LNCAP (cell line): Measurements from ENCODE around the gene RETN.

Source experiments
- TF ChIP-seq, protein P1 (sequence below): fragments of 450-650 bp; IDR thresholded peaks from 2 replicates; pipeline ENCODE4 v1.5.1; 2017; ENCODE audit warnings: mild to moderate bottlenecking

Gene RETN

DNA sequence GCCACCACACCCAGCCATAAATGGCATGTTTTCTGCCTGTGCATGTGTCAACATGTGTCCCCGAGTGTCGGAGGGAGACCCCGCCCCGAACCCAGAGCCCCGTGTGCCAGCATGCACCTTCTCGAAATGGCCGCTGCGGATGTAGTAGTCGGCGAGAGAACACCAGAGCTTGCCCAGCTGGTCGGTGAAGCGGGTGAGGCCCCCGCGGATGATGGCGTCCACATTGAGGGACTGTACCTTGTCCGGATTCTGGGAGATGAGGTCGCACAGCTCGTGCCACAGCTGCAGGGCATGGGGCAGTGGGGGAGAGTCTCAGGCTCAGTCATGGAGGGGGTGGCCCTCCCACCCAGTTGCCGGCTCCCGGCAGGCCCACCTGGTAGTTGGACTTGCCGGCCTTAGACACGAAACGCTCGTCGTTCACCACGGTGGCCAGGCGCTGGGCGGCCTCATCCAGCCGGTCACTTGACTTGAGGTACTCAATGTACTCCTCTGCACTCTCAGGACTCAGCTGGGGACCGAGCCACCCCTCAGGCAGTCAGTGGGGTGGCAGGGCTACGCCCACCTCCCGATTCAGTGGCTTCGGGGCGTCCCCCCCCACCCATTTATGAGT lies 43.0 kb upstream of the RETN start:
- TF ChIP-seq, protein P1, sequence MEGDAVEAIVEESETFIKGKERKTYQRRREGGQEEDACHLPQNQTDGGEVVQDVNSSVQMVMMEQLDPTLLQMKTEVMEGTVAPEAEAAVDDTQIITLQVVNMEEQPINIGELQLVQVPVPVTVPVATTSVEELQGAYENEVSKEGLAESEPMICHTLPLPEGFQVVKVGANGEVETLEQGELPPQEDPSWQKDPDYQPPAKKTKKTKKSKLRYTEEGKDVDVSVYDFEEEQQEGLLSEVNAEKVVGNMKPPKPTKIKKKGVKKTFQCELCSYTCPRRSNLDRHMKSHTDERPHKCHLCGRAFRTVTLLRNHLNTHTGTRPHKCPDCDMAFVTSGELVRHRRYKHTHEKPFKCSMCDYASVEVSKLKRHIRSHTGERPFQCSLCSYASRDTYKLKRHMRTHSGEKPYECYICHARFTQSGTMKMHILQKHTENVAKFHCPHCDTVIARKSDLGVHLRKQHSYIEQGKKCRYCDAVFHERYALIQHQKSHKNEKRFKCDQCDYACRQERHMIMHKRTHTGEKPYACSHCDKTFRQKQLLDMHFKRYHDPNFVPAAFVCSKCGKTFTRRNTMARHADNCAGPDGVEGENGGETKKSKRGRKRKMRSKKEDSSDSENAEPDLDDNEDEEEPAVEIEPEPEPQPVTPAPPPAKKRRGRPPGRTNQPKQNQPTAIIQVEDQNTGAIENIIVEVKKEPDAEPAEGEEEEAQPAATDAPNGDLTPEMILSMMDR: no peak

DNA sequence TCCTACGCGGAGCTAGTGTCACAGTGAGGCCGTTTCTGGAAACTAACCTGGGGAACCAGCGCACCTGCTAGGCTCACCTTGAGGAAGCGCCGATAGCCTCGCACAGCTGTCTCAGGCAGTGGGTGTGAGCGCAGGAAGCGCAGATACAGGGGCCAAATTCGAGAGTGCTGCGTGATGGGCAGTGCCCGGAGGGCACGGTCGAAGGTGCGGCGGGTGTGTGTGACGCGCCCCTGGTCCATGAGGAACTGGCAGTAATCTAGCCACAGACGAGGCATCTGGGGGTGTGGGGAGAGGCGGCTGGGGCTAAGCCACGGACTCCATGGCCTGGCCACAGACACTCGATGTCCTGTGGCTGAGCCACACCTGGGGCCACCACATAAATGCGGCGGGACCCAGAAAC lies 41.7 kb upstream of the RETN start:
- TF ChIP-seq, protein P1: no peak

DNA sequence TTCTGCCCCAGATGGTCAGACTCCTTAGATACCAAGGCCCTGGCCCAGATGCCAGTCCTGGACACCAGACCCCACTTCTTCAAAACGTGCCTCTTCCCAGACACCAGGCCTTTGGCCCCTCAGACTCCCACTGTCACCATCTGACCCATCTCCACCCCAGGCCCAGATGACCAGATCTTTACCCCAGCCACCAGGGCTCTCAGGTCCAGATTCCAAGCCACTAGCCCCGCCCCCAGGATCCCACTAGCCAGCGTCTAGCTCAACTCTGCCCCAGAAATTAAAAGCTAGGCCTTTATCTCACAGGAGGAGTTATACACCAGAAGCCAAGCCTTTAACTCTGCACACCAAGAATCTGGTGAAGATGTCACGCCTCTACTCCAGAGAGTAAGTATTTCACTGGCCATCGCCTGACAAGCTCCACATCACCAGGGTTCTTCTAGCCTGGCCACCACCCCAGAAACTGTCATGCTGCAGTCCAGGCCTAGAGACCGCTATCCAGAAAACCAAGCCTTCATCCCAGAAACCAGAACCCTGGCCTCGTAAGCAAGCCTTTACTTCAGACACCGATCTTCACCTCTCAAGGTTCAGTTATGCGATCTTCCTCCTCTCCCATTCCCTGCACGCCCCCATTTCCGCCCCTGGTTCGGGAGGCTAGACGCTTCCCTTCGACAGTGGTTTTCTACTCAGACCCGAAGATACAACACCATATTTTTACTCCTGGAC lies 40.1 kb upstream of the RETN start:
- TF ChIP-seq, protein P1: no peak

DNA sequence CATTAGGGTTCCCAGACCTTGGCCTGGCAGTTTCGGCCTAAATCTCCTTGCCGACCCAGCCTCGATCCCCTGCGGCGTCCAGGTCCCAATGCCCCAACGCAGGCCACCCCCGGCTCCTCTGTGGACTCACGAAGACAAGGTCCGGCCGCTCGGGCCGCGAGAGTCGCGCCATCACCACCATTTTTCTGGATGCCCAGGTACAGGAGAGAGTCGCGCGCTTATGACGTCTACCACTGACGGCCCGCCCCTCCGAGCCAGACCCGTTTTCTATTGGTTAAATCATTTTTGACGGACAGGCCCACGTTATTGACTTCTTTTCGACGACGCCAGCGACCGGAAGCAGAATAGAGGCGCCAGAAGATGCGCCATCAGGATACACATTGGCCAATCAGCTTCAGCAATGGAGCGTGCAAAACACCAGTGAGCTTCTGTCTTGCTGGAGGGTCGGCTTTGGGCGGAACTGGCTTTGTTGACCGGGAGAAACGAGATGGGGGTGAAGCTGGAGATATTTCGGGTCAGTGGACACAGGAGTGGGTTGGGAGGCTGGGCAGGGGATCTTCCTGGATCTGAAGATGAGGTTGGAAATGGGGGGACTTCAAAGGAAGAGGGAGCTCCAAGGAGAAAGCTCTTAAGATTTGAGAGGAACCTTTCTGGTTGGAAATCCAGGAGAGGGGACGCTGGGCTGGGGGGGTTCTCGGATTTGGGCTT lies 39.3 kb upstream of the RETN start, which contains the start of the genes PET100 and XAB2:
PET100 (plus strand) TSS at position 447 of the 708 bp plus-strand sequence; CDS start at position 488, 41 bp downstream.
XAB2 (minus strand) TSS at position 199 of the 708 bp plus-strand sequence; CDS start at position 181, 18 bp downstream.
- TF ChIP-seq, protein P1: no peak

DNA sequence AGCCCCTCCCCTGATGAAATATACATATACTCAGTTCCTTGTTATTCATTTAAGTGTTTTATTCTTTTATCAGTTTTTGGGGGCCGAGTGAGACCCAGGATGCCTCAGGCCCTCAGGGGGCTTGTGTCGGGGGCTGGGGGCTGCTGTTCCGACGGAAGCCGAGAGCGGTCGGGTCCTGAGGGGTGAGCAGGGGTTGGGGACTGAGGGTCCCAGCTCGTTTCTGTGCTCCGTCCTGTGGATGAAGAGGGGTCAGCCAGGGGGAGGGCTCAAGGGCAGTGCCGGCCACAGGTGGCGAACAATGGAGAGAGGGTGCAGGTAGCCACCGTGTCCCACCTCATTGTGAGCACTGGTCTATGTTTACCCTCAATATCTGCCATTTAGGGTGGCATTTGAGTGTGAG lies 37.3 kb upstream of the RETN start:
- TF ChIP-seq, protein P1: no peak

DNA sequence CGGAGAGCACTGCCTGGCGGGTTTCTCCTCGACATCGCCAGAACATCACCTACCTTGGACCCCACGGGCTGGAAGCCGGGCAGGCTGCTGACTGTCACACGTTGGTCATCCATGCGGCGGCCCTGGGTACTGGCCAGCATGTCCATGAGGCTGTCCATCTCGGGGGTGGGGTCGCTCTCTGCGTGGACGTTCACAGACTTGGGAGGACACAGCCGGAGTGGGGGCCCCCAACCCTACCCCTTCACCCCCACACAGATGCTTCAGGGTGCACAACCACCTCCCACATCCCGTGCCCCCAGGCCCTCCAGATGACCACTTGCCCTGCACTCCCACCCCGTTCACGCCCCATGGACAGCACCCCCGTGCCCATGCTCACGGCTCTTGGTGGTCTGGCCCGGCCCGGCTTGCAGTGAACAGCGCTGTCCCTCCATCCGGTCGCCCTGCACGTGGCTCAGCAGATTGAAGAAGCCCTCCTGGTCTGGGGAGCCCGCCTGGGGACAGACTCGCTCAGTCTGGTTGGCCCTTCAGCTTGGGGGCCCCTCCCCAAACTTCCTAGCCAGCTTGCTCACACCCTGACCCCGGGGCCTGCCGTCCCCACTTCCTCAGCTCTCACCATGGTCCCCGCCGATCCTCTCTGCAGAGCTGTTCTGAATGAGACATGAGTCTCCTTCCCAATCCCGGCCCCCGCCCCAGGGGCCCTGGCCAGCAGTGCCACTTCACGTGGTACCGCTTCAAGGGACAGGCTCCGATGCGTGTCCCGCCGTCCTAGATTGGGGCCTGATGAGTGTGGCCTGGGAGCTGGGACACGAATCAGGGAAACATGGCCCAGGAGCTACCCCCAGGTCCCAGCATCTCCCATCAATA lies 36.3 kb upstream of the RETN start:
- TF ChIP-seq, protein P1: no peak

DNA sequence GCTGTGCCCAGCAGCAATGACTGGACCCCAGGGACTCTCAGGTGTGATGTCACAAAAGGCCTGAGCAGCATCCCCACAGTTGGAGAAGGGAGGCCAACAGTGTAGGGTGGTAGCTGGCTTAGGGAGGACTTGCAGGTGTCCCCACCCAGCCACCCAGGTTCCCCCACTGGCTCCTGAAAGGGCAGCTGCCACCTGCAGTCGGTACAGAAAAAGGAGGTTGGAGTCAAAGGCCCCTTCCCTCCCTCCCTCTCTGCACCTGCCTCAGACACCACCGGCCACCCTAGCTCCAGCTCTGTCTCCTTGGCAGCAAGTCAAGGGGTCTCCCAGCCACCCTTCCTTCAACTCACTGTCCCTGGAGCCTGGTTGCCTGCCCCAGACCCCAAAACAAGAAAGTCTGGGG lies 35.2 kb upstream of the RETN start, which contains the start of gene PCP2:
PCP2 (minus strand) TSS at position 22 of the 400 bp plus-strand sequence. CDS start 262 bp downstream, outside the sequence.
- TF ChIP-seq, protein P1: no peak
